ENCODE results near the gene NFYC. TPM values are rescaled to one million over a fixed set of nuclear protein-coding genes. Genes with fewer than 3 reads are reported as not detected.

The NFYC gene
- total RNA-seq, 1 experiment from 2014 or later, result 45.8 TPM

- DNase-seq (ENCODE audit: low spot score), result peak; percentile 35
Measured at GRCh38 chr1:40796939-40797667, 105.6 kb downstream of the NFYC start.

- DNase-seq (ENCODE audit: low spot score), result no peak
Measured at GRCh38 chr1:40797668-40798010, 106.1 kb downstream of the NFYC start.

- DNase-seq (ENCODE audit: low spot score), result no peak
Measured at GRCh38 chr1:40798366-40799281, 107.1 kb downstream of the NFYC start.

- DNase-seq (ENCODE audit: low spot score), result no peak
Measured at GRCh38 chr1:40799351-40799867, 107.9 kb downstream of the NFYC start.

DNA sequence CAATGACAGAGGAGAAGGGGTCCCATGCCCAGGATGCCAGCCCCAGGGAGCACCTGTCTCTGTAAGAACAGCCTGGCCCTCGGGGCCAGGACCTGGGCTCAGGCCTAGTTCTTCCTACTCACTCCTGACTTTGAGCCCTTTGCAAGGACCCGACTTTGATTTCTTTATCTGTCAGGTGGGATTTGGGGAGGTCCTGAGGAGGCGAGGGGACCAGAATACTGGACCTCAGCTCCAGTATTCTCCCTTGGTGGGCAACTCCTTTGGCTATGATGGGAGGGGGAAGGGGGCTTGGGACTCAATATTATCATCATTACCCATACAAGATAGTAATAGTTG, 110.2 kb downstream of the NFYC start:
- DNase-seq (ENCODE audit: low spot score), result no peak

DNA sequence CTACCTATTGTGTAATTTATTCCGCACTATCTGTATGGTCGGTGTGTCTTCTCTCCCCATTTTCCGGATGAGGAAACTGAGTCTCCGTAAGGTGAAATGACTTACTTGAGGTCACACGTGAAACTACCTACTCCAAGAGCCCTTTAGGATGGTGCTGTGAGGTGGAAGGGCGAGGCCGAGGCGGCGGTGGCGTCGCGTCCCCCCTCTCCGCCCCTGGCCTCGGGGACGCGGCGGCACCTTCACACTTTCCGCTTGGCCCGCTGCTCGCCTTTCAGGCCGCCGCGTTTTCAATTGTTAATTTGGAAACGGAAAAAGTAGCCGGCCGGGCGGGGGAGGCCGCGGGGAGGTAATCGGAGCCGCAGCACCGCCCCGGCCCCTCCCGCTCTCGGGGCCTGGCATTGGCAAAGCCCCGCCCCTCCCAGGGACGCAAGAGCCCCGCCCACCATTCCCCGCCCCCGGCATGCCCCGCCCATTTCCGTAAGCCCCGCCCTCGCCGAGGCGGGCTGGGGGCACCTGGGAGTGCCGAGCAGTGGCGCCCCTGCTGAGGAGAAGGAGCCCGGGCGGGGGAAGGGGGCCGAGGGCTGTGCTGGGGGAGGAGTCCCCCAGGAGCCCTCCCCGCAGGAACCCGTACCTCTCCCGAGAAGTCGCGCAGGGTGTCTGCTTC, 110.7 kb downstream of the NFYC start:
- DNase-seq (ENCODE audit: low spot score), result no peak

DNA sequence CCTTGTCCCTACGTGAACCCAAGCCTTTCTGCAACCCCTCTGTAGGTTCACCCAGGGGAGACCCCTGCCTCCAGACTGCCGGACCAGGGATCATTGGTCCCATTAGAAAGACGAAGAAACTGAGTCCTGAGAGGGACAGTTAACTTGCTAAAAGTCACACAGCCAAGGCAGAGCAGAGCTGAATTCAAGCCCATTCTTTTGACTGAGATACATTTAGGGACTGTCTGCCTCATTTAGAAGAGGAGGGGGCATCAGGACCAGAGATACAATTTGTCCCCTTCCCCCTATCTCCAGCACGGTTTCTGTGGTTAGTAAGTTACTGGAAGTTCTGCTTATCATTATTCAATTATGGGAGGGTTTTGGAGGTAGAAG, 111.2 kb downstream of the NFYC start:
- no peak for DNase-seq (ENCODE audit: low spot score)

GRCh38 chr1:40803447-40803846, 111.9 kb downstream of the NFYC start:
- DNase-seq (ENCODE audit: low spot score), result no peak

DNA sequence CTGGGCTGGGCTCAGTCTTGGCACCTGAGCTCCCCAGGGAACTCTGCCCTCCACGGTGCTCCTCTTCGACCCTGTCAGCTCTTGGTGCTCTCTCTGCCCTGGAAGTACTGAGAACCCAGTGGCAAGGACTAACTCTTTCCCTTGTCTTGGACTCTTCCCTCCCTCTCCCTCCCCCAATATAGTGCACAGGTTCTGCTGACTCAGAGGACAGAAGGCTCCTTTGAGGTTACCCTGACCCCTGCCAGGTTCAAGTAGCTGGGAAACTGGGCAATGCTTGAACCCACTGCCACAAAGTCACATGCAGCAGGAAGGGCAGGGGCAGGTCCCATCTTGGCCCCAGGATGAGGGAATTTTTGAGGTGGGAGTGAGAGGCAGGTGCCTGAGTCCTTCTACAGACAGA, 112.4 kb downstream of the NFYC start:
- no peak for DNase-seq (ENCODE audit: low spot score)

- no peak for DNase-seq (ENCODE audit: low spot score)
Measured at GRCh38 chr1:40806240-40806639, 114.7 kb downstream of the NFYC start.

DNA sequence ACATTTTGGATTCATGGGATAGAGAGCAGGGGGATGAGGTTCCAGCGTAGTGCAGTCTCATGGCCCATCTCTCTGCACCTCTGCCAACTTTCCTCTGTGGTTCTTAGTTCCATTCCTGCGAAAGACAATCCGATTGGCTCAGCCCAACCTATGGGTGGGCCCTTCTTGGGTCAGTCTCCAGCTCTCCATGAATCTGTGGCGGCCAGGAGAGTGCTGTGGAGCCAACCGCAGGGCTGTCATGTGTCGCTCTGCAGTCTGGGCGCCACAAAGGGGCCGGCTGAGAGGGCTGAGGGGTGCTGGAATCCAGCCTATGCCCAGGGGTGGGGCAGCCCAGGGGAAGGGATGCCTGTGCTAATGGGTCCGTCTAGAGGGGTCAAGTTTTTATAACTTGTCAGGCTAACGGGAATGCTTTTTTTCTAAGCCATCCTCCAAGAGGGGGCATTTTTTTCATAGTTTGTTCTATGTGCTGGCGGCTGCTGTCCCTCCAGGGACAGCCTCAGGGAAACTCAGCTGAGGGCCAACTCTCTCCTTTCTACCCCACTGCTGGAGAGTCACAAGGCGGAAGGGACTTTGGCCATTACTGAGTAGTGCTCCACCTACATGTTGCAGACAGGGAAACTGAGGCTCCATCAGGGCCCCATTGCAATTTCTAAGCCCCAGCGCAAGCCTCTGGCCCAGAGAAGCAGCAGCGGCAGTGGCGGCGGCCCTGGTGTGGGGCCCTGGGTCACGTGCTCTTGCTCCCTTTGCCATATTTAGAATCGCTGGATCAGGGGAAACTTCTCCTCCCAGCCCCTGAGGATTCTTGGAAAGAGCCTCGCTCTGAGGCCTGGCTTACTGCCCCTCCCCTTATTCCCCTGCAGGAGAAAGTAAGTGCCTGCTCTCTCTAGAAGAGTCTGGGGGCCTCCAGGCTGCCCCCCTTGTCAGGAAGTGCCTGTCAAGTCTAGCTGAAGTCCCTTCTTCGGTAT, 115.5 kb downstream of the NFYC start:
- DNase-seq (ENCODE audit: low spot score), result no peak

DNA sequence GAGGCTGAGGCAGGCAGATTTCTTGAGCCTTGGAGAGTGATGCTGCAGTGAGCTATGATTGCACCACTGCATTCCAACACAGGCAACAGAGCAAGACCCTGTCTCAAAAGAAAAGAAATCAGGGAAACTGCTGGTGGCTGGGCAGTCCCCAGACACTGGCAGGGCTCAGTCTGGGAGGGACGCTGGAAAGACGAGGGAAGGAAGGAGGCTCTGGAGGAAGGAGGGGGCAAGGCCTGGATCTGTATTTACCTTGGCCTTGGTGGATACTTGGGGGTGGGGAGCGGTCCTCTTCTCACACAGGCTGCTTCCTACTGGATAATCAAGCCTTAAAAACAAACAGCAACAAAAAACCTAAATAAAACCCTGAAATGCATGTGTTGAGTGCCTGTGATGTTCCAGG, 116.5 kb downstream of the NFYC start:
- no peak for DNase-seq (ENCODE audit: low spot score)

- no peak for DNase-seq (ENCODE audit: low spot score)
Measured at GRCh38 chr1:40808444-40808843, 116.9 kb downstream of the NFYC start.

- DNase-seq (ENCODE audit: low spot score), result no peak
Measured at GRCh38 chr1:40808909-40809308, 117.4 kb downstream of the NFYC start.

DNA sequence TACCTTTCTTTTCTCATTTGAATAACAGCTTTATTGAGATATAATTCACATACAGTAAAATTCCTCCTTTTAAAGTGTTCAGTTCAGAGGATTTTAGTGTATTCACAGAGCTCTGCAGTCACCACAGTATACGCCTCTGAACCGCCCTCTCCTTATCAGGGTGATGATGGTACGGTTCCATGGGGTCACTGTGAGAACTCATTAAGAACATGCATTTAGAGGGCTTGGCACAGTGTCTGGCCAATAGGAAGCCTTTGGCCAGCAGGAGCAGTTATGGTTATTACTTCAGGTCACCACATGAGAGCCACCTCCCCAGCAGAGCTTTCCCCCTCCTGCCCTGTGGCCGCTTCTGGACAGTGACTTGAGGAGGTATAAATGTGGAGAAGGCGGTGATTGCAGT, 119.4 kb downstream of the NFYC start:
- DNase-seq (ENCODE audit: low spot score), result no peak

DNA sequence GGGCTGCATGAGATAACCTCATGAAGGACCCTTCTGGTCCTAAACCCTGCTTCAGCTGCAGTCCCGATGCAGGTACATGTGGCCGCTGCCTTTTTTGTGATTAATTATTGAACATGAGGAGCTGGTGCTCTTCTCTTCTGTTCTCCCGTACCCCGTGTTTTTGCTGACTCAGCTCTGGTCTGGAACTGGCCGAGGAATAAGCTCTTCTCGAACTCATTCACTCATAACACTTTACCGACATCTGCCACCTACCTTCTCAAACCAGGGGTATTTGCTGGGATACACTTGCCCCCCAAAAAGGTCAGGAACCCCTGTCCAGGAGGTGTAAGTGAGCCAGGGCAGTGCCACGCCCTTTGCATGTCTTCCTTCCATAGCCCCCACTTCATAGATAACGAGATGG, 123.9 kb downstream of the NFYC start:
- no peak for DNase-seq (ENCODE audit: low spot score)

- no peak for DNase-seq (ENCODE audit: low spot score)
Measured at GRCh38 chr1:40817791-40818263, 126.3 kb downstream of the NFYC start.

GRCh38 chr1:40818264-40818961, 126.9 kb downstream of the NFYC start:
- no peak for DNase-seq (ENCODE audit: low spot score)

GRCh38 chr1:40819101-40819500, 127.6 kb downstream of the NFYC start:
- no peak for DNase-seq (ENCODE audit: low spot score)

- DNase-seq (ENCODE audit: low spot score), result no peak
Measured at GRCh38 chr1:40820251-40820797, 128.8 kb downstream of the NFYC start.

Data from H4 (cell line).